SH-SY5Y (cell line): Measurements from ENCODE around the gene AHNAK.

Source experiments
- GATA2 ChIP-seq: IDR thresholded peaks from 2 replicates; pipeline ENCODE4 v1.6.1; 2011; ENCODE audit warnings: mild to moderate bottlenecking, low read depth, low read length
- GATA3 ChIP-seq: IDR thresholded peaks from 2 replicates; pipeline ENCODE4 v1.6.1; 2011; ENCODE audit warnings: low read depth, mild to moderate bottlenecking, low read length, moderate library complexity

GRCh38 chr11:62497132-62497801 lies 49.3 kb downstream of the AHNAK start:
- no peak for TF ChIP-seq GATA3
- no peak for TF ChIP-seq GATA2
